Spleen (tissue), 11 donors: ENCODE measurements around the gene FXYD3. TPM values are rescaled to one million over a fixed set of nuclear protein-coding genes. Genes with fewer than 3 reads are reported as not detected.

Source experiments
- DNase-seq: peaks from one replicate; pipeline ENCODE4 v3.0.0-alpha.2; 2020
- H3K27ac ChIP-seq, 8 donors: fragments of 200-600 bp; sonication (generic) in 7 of 8; 1 replicate in 4 of 8; 2 replicates in 4 of 8; pipeline versions ENCODE4 v1.5.0 to v1.8.0; 2016 to 2021; ENCODE audit warnings: inconsistent platforms in 4 of 8, mild to moderate bottlenecking in 4 of 8, moderate library complexity in 1 of 8
- H3K27me3 ChIP-seq, 7 donors: fragments of 200-600 bp; sonication (generic) in 6 of 7; replicated peaks in 1 of 7; 1 replicate in 4 of 7; 2 replicates in 3 of 7; pipeline versions ENCODE4 v1.5.0 to v1.8.0; 2016 to 2021; ENCODE audit warnings: inconsistent platforms in 3 of 7, mild to moderate bottlenecking in 1 of 7
- H3K36me3 ChIP-seq, 6 donors: fragments of 200-600 bp; sonication (generic) in 5 of 6; 1 replicate in 4 of 6; 2 replicates in 2 of 6; pipeline versions ENCODE4 v1.5.0 to v1.8.0; 2016 to 2021; ENCODE audit warnings: inconsistent platforms in 2 of 6
- H3K4me1 ChIP-seq, 6 donors: fragments of 200-600 bp; sonication (generic) in 5 of 6; 1 replicate in 3 of 6; 2 replicates in 3 of 6; pipeline versions ENCODE4 v1.5.0 to v1.8.0; 2016 to 2021; ENCODE audit warnings: inconsistent platforms in 3 of 6
- H3K4me3 ChIP-seq, 8 donors: fragments of 200-600 bp; sonication (generic) in 7 of 8; 1 replicate in 4 of 8; 2 replicates in 4 of 8; pipeline versions ENCODE4 v1.5.0 to v1.8.0; 2016 to 2021; ENCODE audit warnings: inconsistent platforms in 4 of 8, mild to moderate bottlenecking in 4 of 8, moderate library complexity in 2 of 8
- H3K9me3 ChIP-seq, 8 donors: fragments of 200-600 bp; sonication (generic) in 7 of 8; 1 replicate in 4 of 8; 2 replicates in 4 of 8; pipeline versions ENCODE4 v1.5.0 to v1.8.0; 2016 to 2021; ENCODE audit warnings: inconsistent platforms in 4 of 8
- CTCF ChIP-seq, 11 experiments: fragments of 200-600 bp in 7 of 11; fragments of 450-650 bp in 4 of 11; sonication (generic) in 4 of 11; IDR thresholded peaks in 8 of 11; conservative IDR thresholded peaks in 3 of 11; 1 replicate in 7 of 11; 2 replicates in 4 of 11; pipeline versions ENCODE4 v1.4.0 to v1.8.0; 2016 to 2021; ENCODE audit warnings: antibody characterized with exemption in 11 of 11, inconsistent platforms in 4 of 11, mild to moderate bottlenecking in 1 of 11
- POLR2A ChIP-seq, 3 donors: fragments of 450-650 bp; IDR thresholded peaks; one replicate each; pipeline ENCODE4 v1.5.1; 2017; ENCODE audit warnings: antibody characterized with exemption in 3 of 3, mild to moderate bottlenecking in 1 of 3
- POLR2AphosphoS5 ChIP-seq, 3 donors: sonication (generic); formaldehyde crosslinking; IDR thresholded peaks; one replicate each; pipeline ENCODE4 v1.5.1; 2017; ENCODE audit warnings: antibody characterized with exemption in 3 of 3
- WGBS, 5 donors: extraction: QIAGEN DNeasy Blood & Tissue Kit in 3 of 5; methylation state at CpG; one replicate each; pipeline versions ENCODE4 v1.1.5 to v1.1.7; 2013 to 2018; 5-methylcytosine and 5-hydroxymethylcytosine counted together
- intact Hi-C: fragments of 100-400 bp; cut with DNase I; formaldehyde crosslinking; loops from one replicate; pipeline ENCODE4 v1.15.0; 2023; ENCODE audit warnings: low total_unique reads
- polyA plus RNA-seq, 3 donors: library from polyadenylated mRNA; stranded (reverse); fragments of 200-250 nt; gene quantifications; one replicate each; pipeline ENCODE4 v1.2.1, GENCODE V29; 2013
- total RNA-seq, 7 donors: library from RNA; depleted of rRNA in 3 of 7; stranded (reverse); fragments of >200 nt in 3 of 7; fragmentation: NEBNext Ultra II Directional in 4 of 7; extraction: Animal tissue kit (Norgen Biotek cat#: 25700) in 4 of 7; gene quantifications; one replicate each; pipeline versions ENCODE4 v1.1.0 to v1.2.1, GENCODE V29; 2016 to 2021
- donor health status: healthy with polysubstance abuse.
- donor health status: DM: no; HTN: no; CAD: no; lungs with moderate emphysema.
- donor health status: DM: no; HTN: no; CAD: no.
- donor health status: Bipolar disorder and iron deficiency.
- donor health status: healthy.
- donor health status: DM: no; HTN: no; CAD: no.
- donor health status: DM: yes; HTN: yes; CAD: no.

Gene FXYD3
- total and polyA plus RNA-seq, 10 donors: 0.33 to 1.5 (median 0.70) TPM; not detected in 7

DNA sequence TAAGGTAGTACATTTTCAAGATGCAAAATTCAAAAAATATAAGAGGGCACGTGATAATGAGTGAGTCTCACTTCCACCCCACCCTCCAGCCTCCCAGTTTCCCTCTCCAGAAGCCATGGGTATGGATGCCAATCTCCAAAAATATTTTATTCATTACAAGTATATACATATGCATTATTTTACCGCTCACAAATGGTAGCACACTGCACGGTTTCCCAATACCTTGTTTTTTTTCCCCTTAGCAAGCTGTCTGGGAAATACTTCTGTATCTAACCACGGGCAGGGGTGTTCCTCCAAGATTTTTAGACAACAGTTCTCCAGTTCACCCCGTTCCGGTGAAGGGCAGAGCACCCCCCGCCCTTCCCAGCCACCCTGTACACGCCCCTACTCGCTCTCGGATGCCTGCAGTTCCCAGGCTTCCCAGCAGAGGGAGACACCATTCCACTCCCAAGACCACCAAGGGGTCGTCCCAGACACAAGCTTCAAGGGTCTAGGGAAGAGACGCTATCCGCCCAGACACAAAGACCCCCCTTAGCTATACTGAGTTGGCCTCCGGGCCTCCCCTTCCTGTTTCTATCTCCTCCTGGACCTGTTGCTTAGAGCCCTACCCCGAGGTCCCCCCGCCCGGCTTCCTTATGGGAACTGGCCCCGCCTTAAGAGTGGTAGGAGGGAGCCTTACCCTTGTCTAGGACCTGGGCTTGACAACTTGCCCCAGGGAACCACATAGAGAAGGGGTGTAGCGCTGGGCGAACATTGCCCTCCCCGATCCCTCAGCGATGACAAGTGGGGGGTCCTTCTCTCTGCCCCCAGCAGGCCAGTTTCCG lies 1.1 kb upstream of the FXYD3 start:
- no peak overlapping the region for H3K27ac ChIP-seq
- peak; percentile 83 for DNase-seq
- no peaks in the 10 kb centered on the region for H3K36me3 ChIP-seq
- intact Hi-C loops: no loop called here
- H3K27me3 ChIP-seq: peaks cover 0 to 24% (median 0%) of the 10 kb centered on the region in 7 donors
- no peaks in the 10 kb centered on the region for H3K9me3 ChIP-seq
- TF ChIP-seq POLR2AphosphoS5 (IDR thresholded peaks at IDR 0.05): no peak
- peak; percentile 82 to 94 (median 92) for TF ChIP-seq CTCF (IDR thresholded peaks at IDR 0.05 in 8 of 11, conservative IDR thresholded peaks at IDR 0.05 in 3 of 11)
- peak overlapping the region in 1 of 8 donors; percentile 49 for H3K4me3 ChIP-seq
- 5 to 13% (median 8%) methylated on average over 22 to 23 of the region's 23 CpGs for WGBS, 5 donors
- peaks cover 6 to 43% (median 17%) of the 10 kb centered on the region in 6 donors for H3K4me1 ChIP-seq

- peaks cover 0 to 19% (median 0%) of the 10 kb centered on the region in 7 donors for H3K27me3 ChIP-seq
- intact Hi-C loops: no loop called here
- no peak for DNase-seq
- peaks cover 6 to 59% (median 21%) of the 10 kb centered on the region in 6 donors for H3K4me1 ChIP-seq
- no peaks in the 10 kb centered on the region for H3K36me3 ChIP-seq
- no peak overlapping the region for H3K4me3 ChIP-seq
- WGBS, 5 donors: 85 to 94% (median 91%) methylated on average over 9 to 13 of the region's 13 CpGs
- no peak for TF ChIP-seq POLR2AphosphoS5 (IDR thresholded peaks at IDR 0.05)
- TF ChIP-seq CTCF (IDR thresholded peaks at IDR 0.05 in 8 of 11, conservative IDR thresholded peaks at IDR 0.05 in 3 of 11): no peak
- TF ChIP-seq POLR2A (IDR thresholded peaks at IDR 0.05): no peak
- no peak overlapping the region for H3K27ac ChIP-seq
- H3K9me3 ChIP-seq: no peaks in the 10 kb centered on the region
These were observed 614 bp downstream of the FXYD3 start for GRCh38 chr19:35116072-35116801.

GRCh38 chr19:35117116-35117515 lies 1.5 kb downstream of the FXYD3 start:
- DNase-seq: no peak
- H3K4me1 ChIP-seq: peaks cover 6 to 59% (median 21%) of the 10 kb centered on the region in 6 donors
- H3K27me3 ChIP-seq: peaks cover 0 to 12% (median 0%) of the 10 kb centered on the region in 7 donors
- intact Hi-C loops: no loop called here
- no peaks in the 10 kb centered on the region for H3K9me3 ChIP-seq
- whole genome bisulfite sequencing, 5 donors: 72 to 85% (median 77%) methylated on average over 5 to 8 of the region's 8 CpGs
- no peak overlapping the region for H3K4me3 ChIP-seq
- no peaks in the 10 kb centered on the region for H3K36me3 ChIP-seq
- TF ChIP-seq POLR2AphosphoS5 (IDR thresholded peaks at IDR 0.05): no peak
- TF ChIP-seq POLR2A (IDR thresholded peaks at IDR 0.05): no peak
- no peak for TF ChIP-seq CTCF (IDR thresholded peaks at IDR 0.05 in 8 of 11, conservative IDR thresholded peaks at IDR 0.05 in 3 of 11)
- H3K27ac ChIP-seq: no peak overlapping the region

DNA sequence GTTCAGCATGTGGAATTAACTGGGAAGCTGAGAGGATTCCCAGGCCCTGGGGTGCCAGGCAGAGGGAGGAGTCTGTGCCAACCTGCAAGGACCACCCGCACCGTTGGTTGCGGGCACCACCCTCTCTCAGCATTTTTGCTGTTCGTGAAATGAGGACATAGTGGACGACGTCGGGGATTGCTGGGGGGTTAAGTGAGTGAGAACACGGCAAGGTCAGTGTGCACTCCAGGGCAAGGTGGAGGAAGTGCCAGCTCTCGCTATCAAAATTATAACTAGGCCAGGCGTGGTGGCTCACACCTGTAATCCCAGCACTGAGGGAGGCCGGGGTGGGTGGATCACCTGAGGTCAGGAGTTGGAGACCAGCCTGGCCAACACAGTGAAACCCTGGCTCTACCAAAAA lies 2.2 kb downstream of the FXYD3 start:
- 58 to 77% (median 67%) methylated on average over 11 of the region's 11 CpGs for WGBS, 5 donors
- no peak overlapping the region for H3K4me3 ChIP-seq
- H3K4me1 ChIP-seq: peaks cover 6 to 59% (median 21%) of the 10 kb centered on the region in 6 donors

More for the DNA sequence above, 2.2 kb downstream of the FXYD3 start:
- no peaks in the 10 kb centered on the region for H3K36me3 ChIP-seq
- intact Hi-C loops: no loop called here
- H3K9me3 ChIP-seq: no peaks in the 10 kb centered on the region
- TF ChIP-seq POLR2AphosphoS5 (IDR thresholded peaks at IDR 0.05): no peak
- no peak for TF ChIP-seq POLR2A (IDR thresholded peaks at IDR 0.05)
- TF ChIP-seq CTCF (IDR thresholded peaks at IDR 0.05 in 8 of 11, conservative IDR thresholded peaks at IDR 0.05 in 3 of 11): no peak
- DNase-seq: no peak
- H3K27me3 ChIP-seq: peaks cover 0 to 10% (median 0%) of the 10 kb centered on the region in 7 donors
- H3K27ac ChIP-seq: no peak overlapping the region
